ENCODE results near the gene LUZP1. TPM values are rescaled to one million over a fixed set of nuclear protein-coding genes. Genes with fewer than 3 reads are reported as not detected.

LUZP1 gene
- total RNA-seq, 1 donor from 2014 or later = 18.0 TPM

DNA sequence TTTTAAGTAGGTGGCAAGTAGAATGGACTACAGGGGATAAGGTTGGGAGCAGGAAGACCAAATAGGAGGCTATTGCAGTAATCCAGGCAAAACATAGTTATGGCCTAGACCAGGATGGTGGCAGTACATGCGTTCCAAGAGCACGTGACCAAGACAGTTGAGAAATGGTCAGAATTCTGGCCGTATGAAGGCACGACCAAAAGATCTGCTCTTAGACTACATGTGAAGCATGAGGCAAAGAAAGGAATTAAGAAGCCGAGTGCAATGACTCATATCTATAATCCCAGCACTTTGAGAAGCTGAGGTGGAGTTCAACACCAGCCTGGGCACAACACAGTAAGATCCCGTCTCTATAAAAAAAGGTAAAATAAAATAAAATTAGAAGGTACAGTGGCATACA is 71.3 kb downstream of the LUZP1 start:
- no peaks in the 10 kb centered on the region for H3K27me3 ChIP-seq
- intact Hi-C loops (cut with DNase I) = no loop called here
- H3K36me3 ChIP-seq = peaks cover 19 to 21% of the 10 kb centered on the region in 2 donors
- DNase-seq (ENCODE audit: low spot score in 2 of 2) = no peak
- no peak overlapping the region for H3K27ac ChIP-seq
- H3K9me3 ChIP-seq = no peaks in the 10 kb centered on the region
- TF ChIP-seq, protein P1, sequence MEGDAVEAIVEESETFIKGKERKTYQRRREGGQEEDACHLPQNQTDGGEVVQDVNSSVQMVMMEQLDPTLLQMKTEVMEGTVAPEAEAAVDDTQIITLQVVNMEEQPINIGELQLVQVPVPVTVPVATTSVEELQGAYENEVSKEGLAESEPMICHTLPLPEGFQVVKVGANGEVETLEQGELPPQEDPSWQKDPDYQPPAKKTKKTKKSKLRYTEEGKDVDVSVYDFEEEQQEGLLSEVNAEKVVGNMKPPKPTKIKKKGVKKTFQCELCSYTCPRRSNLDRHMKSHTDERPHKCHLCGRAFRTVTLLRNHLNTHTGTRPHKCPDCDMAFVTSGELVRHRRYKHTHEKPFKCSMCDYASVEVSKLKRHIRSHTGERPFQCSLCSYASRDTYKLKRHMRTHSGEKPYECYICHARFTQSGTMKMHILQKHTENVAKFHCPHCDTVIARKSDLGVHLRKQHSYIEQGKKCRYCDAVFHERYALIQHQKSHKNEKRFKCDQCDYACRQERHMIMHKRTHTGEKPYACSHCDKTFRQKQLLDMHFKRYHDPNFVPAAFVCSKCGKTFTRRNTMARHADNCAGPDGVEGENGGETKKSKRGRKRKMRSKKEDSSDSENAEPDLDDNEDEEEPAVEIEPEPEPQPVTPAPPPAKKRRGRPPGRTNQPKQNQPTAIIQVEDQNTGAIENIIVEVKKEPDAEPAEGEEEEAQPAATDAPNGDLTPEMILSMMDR (IDR thresholded peaks at IDR 0.05) = no peak
- H3K4me3 ChIP-seq = no peak overlapping the region
- peaks cover 5 to 32% of the 10 kb centered on the region in 2 donors for H3K4me1 ChIP-seq

DNA sequence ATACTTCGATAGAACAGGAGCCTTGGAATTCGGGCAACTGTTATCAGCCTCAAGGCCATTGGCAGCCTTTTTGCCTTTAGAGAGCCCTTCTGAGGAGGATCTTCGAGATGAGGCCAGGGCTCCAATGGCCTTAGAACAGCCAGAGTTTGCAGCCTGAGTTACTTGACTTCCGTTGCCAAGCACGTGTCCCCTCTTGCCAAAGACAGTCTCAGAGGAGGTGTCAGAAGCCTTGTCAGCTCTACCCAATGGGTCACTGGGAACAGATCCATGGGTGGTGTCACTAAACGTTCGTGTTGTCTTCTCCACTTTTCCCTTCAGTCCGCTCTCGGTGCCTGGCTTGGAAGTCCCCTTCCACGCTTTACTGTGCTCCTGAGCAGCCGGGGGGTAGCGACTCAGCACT is 76.2 kb downstream of the LUZP1 start:
- Histone ChIP-seq H3K4me3 (no peak overlapping the region), H3K9me3 (no peaks in the 10 kb centered on the region), H3K27me3 (no peaks in the 10 kb centered on the region), H3K27ac (no peak overlapping the region), H3K4me1 (no peaks in the 10 kb centered on the region), H3K36me3 (peaks cover 47 to 65% of the 10 kb centered on the region in 2 donors)
- intact Hi-C loops (cut with DNase I) = no loop called here
- TF ChIP-seq, protein P1 (IDR thresholded peaks at IDR 0.05) = no peak
- no peak for DNase-seq (ENCODE audit: low spot score in 2 of 2)

DNA sequence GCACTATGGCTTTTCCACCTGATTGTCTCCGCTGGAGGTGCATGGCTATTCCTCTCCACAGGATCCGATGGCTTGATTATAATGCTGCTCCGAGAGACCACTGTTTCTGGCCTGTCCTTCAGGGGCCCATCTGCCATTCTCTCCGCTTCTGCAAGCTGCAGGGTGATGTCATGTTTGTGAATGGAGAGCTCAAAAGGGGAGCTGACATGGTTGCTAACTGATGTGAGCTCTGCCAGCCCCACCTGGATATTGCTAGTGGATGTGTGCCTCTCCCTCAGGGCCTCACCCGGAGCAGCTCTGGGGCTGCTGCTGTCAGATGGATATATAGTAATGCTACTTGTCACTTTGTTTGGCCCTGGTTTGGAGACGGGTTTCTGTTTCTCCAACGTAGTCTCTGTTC is 77.1 kb downstream of the LUZP1 start:
- Histone ChIP-seq H3K27ac (no peak overlapping the region), H3K9me3 (no peaks in the 10 kb centered on the region), H3K4me3 (no peak overlapping the region), H3K4me1 (no peaks in the 10 kb centered on the region), H3K27me3 (no peaks in the 10 kb centered on the region), H3K36me3 (peaks cover 53 to 74% of the 10 kb centered on the region in 2 donors)
- intact Hi-C loops (cut with DNase I) = no loop called here
- TF ChIP-seq, protein P1 (IDR thresholded peaks at IDR 0.05) = no peak
- DNase-seq (ENCODE audit: low spot score in 2 of 2) = no peak

DNA sequence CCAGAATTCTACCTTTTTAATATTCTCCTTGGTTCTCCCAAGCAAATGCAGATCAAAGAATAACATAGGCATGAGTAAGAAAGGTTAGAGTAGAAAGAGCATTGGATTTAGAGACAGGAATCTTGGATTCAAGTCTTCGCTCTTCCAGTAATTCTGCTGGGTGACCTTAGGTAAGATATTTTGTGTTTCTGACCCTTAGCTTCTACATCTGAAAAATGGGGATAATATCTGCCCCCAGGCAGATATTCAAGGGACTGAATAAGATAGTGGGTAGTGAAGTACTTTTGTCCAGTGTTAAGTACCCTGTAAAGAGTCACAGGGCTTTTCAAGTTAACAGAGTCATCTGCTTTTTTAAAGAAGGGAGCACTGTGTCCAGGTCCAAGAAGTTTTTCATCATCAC is 78.6 kb downstream of the LUZP1 start:
- TF ChIP-seq, protein P1 (IDR thresholded peaks at IDR 0.05) = no peak
- Histone ChIP-seq H3K27me3 (no peaks in the 10 kb centered on the region), H3K4me1 (no peaks in the 10 kb centered on the region), H3K36me3 (peaks cover 54 to 89% of the 10 kb centered on the region in 2 donors), H3K9me3 (no peaks in the 10 kb centered on the region), H3K27ac (no peak overlapping the region), H3K4me3 (no peak overlapping the region)
- no peak for DNase-seq (ENCODE audit: low spot score in 2 of 2)
- intact Hi-C loops (cut with DNase I) = no loop called here

DNA sequence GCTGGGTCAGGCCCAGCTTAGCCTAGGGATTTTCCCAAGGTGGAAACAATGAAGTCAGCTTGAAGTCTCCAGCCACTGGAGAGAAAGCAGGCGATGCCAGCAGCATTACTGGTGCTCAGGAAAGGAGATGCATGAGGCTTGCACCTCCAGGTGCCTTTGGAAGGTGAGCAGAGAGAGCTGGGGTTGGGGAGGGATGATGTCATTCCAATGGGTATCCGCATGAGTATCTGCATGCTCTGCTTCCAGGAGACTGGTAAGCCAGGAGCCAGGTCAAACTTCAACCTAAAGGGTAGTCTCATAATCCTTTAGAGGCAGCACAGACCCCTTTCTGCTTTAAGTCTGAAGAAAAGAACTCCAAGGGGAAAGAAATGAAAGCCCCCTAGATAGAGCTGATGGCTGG is 80.6 kb downstream of the LUZP1 start:
- Histone ChIP-seq H3K9me3 (no peaks in the 10 kb centered on the region), H3K4me3 (no peak overlapping the region), H3K4me1 (no peaks in the 10 kb centered on the region), H3K27me3 (no peaks in the 10 kb centered on the region), H3K27ac (no peak overlapping the region), H3K36me3 (peaks cover 45 to 95% of the 10 kb centered on the region in 2 donors)
- TF ChIP-seq, protein P1 (IDR thresholded peaks at IDR 0.05) = no peak
- intact Hi-C loops (cut with DNase I) = no loop called here
- no peak for DNase-seq (ENCODE audit: low spot score in 2 of 2)

DNA sequence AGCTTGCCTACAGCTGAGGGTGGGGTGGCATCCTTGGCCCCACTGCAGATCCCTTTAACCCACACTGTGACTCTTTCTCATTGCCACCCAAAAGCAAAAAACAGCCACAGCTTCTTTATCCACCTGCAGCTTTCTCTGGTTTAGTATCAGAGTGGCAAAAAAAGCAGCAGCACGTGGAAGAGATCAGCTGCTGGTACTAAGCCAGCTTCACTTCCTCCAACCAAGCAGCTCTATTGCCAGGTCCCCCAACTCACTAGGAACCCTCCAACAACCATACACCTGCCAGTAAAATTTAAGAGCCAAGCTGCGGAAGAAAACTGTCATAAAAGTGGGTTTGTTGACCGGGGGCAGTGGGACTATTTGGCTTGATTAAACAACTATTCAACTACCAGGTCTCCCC is 83.0 kb downstream of the LUZP1 start:
- H3K9me3 ChIP-seq = no peaks in the 10 kb centered on the region
- peaks cover 52 to 91% of the 10 kb centered on the region in 2 donors for H3K36me3 ChIP-seq
- TF ChIP-seq, protein P1 (IDR thresholded peaks at IDR 0.05) = no peak
- H3K27ac ChIP-seq = no peak overlapping the region
- no peak overlapping the region for H3K4me3 ChIP-seq
- H3K4me1 ChIP-seq = no peaks in the 10 kb centered on the region
- intact Hi-C loops (cut with DNase I) = no loop called here
- no peaks in the 10 kb centered on the region for H3K27me3 ChIP-seq
- DNase-seq (ENCODE audit: low spot score in 2 of 2) = no peak

Data from ascending aorta (tissue), 2 donors.